22Rv1 (cell line): ENCODE results near the gene CFAP91.

Source experiments
- H3K27ac ChIP-seq: fragments of 450-650 bp; 2 replicates; pipeline ENCODE4 v1.5.1; 2017
- CTCF ChIP-seq: fragments of 450-650 bp; IDR thresholded peaks from 2 replicates; pipeline ENCODE4 v1.5.1; 2017; ENCODE audit warnings: mild to moderate bottlenecking
- ZFX ChIP-seq: fragments of 450-650 bp; IDR thresholded peaks from 2 replicates; pipeline ENCODE4 v1.6.1; 2017; ENCODE audit warnings: antibody characterized with exemption, borderline replicate concordance

The CFAP91 gene

GRCh38 chr3:119662604-119663373 is 40.0 kb upstream of the CFAP91 start:
- H3K27ac ChIP-seq: peak overlapping the region; percentile 42
- TF ChIP-seq ZFX: no peak
- TF ChIP-seq CTCF: peak; percentile 22; the same call in 1 of the 2 replicates

- TF ChIP-seq ZFX: no peak
- no peak for TF ChIP-seq CTCF
- no peak overlapping the region for H3K27ac ChIP-seq
Observed at GRCh38 chr3:119663885-119664284, 38.9 kb upstream of the CFAP91 start.

GRCh38 chr3:119664370-119664769 is 38.5 kb upstream of the CFAP91 start:
- TF ChIP-seq CTCF: no peak
- TF ChIP-seq ZFX: no peak
- H3K27ac ChIP-seq: no peak overlapping the region

GRCh38 chr3:119664850-119665379 is 37.9 kb upstream of the CFAP91 start:
- TF ChIP-seq CTCF (no peak), ZFX (no peak)
- H3K27ac ChIP-seq: no peak overlapping the region

- TF ChIP-seq CTCF: no peak
- H3K27ac ChIP-seq: no peak overlapping the region
Observed at GRCh38 chr3:119665954-119666559, 36.8 kb upstream of the CFAP91 start.

- H3K27ac ChIP-seq: no peak overlapping the region
- TF ChIP-seq ZFX (no peak), CTCF (no peak)
Observed at GRCh38 chr3:119669906-119670570, 32.8 kb upstream of the CFAP91 start.
